GM20431 (cell line): ENCODE results near the gene PPP6R3.
"Not testable (repeated sequence)": the region's sequence is repeated elsewhere in the genome, so short reads cannot be mapped to it uniquely, and the experiment has no call there.

Experiments used
- in situ Hi-C: fragments of 300-500 bp; cut with MseI, MboI; formaldehyde crosslinking; loops from one replicate; pipeline ENCODE4 v1.15.0; 2020; ENCODE audit warnings: low sequenced_read_pairs; ENCODE audit not compliant: unreplicated experiment

The PPP6R3 gene

DNA sequence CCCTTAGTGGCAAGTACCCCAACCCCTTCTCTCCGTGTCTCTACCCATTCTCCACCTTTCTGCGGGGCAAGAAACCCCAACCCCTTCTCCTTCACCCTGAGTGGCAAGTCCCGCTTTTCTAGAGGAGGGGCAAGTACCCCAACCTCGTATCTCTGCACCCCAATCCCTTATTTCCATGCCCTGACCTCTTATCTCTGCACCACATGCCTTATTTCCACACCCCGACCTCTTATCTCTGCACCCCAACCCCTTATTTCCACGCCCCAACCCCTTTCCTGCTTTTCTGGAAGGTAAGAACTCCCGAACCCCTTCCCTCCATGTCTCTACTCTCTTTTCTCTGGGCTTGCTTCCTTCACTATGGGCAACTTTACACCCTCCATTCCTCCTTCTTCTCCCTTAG, 174.1 kb downstream of the PPP6R3 start:
- in situ Hi-C loops, result not testable (repeated sequence)

DNA sequence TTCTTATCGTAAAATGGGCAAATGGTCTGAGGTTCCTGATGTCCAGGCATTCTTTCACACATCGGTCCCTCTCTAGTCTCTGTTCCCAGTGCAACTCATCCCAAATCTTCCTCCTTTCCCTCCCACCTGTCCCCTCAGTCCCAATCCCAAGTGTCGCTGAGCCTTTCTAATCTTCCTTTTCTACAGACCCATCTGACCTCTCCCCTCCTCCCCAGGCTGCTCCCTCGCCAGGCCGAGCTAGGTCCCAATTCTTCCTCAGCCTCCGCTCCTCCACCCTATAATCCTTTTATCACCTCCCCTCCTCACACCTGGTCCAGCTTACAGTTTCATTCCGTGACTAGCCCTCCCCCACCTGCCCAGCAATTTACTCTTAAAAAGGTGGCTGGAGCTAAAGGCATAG, 174.6 kb downstream of the PPP6R3 start:
- in situ Hi-C loops, result not testable (repeated sequence)

DNA sequence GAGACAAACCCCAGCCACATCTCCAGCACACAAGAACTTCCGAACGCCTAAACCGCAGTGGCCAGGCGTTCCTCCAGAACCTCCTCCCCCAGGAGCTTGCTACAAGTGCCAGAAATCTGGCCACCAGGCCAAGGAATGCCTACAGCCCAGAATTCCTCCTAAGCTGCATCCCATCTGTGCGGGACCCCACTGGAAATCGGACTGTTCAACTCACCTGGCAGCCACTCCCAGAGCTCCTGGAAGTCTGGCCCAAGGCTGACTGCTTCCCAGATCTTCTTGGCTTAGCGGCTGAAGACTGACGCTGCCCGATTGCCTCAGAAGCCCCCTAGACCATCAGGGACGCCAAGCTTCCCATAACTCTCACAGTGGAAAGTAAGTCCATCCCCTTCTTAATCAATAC, 175.3 kb downstream of the PPP6R3 start:
- in situ Hi-C loops, result not testable (repeated sequence)

DNA sequence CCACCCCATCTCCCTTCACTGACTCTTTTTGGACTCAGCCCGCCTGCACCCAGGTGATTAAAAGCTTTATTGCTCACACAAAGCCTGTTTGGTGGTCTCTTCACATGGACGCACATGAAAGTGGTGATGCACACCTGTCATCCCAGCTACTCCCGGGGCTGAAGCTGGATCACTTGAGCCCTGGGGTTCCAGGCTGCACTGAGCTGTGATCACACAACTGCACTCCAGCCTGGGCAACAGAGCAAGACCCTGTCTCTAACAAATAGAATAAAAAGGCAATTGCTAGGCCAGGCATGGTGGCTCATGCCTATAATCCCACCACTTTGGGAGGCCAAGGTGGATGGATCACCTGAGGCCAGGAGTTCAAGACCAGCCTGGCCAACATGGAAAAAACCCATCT, 178.8 kb downstream of the PPP6R3 start:
- in situ Hi-C loops, result not testable (repeated sequence)

DNA sequence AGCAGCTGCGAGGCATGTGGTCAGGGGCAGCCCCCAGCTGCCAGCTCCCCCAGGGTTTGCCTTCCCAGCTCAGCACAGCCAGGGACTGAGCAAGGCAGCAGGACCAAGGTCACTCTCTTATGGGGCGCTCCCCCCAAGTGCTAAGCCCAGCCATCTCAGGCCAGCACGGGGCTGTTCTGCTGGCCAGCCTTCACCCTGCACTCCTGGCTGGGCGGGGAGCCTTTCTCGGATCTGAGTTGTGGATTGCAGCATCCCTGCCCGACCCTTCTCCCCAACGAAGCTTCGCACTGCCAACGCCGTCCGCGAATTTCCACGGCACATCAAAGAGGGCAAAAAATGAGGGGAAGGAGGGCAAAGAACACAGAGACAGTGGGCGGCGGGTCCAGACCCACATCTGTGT, 181.3 kb downstream of the PPP6R3 start:
- in situ Hi-C loops, result no loop called here

DNA sequence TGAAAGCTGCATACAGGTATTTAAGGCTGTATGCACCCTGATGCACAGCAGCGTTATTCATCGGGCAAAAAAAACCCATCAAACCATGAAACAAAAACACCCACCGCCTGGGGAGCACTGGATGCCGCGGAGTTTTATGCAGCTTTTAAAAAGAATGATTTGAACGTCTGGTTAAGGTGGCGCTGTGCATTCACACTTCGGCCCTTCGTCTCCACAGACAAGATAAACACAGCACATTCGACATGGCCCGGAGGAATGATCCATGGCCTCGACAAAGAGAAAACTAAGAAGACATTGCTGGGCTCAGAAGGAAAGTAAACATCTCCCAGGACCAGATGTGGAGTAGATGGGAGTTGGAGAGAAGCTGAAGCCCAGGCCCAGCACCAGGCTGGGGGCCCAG, 183.0 kb downstream of the PPP6R3 start:
- in situ Hi-C loops, result no loop called here

DNA sequence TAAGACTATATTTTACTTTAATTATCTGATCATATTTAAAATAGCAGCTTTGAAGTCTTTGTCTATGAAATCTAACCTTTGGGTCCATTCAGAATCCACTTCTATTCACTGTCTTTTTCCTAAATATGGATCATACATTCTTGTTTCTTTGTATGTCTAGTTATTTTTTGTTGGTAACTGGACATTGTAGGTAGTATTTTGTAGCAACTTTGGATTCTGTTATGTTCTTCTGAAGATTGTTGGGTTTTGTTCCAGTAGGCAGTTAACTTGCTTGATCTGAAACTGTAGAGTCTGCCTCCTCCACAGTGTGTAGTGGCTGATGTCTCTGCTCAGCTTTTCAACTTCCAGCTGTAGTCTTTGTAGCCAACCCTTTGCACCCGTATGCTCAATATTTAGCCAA, 186.3 kb downstream of the PPP6R3 start:
- in situ Hi-C loops, result no loop called here

- in situ Hi-C loops, result no loop called here
These were observed 189.5 kb downstream of the PPP6R3 start for GRCh38 chr11:68649851-68650555.

GRCh38 chr11:68650801-68651200, 190.2 kb downstream of the PPP6R3 start:
- in situ Hi-C loops, result no loop called here

DNA sequence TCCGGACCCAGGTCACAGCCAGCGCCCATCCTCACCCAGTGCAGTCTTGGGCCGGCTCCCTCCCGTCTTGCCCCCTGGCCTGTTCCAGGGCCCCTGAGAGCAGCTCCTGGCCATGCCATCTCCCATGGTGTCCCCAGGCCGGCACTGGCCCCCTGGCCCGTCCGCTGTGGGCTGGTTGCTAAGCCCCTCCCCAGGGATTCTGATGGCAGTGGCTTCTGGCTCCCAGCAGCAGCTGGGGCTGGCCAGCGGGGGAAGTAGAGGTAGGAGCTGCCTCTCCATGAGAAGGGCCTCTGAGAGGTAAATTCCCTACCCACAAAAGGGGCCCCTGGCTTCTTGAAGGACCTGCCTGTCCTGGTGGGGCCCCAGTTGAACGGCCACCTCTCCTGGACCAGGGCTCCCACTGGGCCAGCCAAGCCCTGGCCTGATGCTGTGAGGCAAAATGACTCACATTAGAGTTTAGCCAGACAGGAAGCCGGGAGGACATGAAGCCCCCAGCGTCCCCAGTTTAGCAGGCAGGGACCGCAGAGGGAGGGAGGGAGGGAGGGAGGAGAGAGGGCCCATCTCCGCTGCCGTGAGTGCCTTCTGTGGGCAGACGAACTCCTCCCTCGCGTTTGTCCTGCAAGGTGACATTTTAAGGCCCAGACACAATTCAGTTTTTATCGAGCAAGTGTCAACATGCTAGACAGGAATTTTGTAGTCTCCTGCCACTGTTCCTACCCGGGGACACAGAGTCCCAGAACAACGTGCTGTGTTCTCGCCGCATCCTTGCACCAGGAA, 190.8 kb downstream of the PPP6R3 start:
- in situ Hi-C loops, result no loop called here

DNA sequence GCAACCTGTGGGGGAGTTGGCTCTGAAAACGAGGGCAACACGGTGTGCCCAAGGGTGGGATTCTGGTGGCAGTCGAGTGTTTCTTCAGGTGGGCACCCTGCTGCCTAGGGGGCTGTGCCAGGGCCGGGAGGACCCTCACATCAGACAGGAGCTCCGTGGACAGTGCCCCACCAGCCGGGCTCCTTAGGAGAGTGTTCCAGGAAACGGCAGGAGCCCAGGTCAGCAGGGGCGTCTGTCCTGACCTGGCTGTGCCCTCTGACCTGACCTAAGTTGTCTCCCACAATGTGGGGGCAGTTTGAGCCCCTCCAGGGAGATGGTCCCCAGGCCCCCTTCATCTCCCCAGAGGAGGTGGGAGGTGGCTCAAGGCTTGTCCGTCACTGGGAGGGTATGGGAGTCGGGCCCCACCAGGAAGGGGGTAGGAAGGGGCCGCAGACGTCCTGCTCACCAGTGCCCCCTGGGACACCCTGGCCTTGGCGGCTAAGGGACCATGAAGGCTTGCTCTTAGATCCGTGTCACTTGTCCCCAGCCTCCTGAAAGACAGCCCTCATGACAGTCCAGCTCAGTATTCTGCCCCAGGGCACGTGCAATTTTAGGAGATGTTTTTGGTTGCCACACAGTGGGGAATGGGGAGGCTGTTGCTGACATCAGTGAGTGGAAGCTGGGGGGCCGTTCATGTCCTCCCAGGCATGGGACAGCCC, 191.6 kb downstream of the PPP6R3 start:
- in situ Hi-C loops, result no loop called here

DNA sequence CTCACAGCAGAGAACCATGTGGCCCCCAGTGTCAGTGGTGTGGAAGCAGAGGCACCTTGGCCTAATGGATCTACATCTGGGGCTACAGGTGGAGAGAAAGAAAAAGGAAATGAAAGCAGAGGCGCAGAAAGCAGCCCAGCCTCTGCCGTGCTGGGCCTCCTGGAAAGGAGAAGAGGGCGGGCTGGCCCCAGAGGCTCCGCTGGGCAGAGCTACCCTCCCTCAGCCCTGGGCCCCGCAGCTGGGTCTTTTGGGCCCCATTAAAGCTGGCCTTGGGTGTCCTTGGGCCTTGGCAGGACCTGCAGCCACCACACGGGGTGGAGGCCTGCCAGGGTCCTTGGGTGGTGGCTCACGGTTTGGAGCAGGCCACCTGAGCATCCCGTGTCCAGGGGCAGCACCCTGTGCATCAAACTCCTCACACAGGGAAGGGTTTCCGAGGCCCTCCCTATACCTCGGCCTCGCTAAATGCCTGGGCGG, 192.2 kb downstream of the PPP6R3 start:
- in situ Hi-C loops, result no loop called here

DNA sequence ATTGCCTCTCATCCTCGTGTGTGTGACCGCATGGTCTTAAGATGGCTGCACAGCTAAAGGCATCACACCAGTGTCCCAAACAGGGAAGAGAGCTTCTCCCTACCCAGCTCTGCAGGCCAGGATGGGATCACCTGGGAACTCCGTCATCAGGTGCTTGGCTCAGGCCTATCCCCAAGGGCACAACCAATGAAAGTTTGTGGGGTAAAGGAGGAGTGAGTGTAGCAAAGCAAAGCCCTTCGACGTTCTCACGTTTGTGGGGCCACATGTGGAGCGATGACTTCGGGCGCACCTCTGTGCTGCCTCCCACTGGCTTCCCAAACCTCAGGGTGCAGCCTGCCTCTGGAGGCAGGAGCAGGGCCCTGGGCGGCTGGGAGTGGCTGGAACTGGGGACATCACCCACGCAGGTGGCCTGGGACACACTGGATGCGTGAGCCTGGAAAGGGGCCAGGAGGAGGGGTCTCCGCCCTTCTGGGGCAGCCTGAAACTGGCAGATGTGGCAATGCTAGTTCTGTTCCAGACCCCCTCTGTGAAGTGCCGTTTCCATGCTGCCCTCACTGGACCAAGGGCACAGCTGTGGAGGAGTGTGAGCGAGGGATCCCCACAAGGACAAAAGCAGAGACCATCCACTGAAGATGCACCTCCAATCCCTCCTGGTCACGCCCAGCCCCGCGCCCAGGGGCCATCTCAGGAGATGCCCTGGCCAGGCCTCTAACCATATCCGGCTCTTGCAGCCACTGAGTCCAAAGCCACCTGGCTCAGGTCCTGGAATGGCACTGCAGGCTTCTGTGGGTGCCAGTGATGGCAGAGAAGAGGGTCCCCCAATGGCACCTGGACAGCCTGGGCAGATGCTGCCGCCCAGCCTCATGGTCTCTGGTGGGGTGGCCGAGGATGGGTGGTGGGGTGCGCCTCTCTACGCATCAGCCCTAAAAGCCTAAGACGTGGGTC, 193.2 kb downstream of the PPP6R3 start:
- in situ Hi-C loops, result no loop called here

DNA sequence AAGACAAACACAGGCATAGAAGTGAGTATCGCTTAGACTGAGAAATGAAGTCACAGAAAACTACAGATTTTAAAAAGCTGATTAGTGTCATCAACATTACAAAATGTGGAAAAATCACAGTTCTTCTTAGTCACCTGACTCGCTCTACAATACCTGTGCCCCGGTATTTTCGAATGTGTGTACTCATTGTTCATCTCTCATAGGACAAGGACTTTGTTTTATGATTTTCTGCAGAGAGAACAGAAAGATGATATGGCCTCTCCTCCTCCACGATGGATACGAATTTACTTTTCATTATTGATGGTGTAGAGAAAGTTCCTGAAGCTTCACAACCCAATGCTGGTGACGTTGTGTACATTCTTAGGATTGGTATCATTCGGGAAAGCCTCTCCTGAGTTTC, 194.4 kb downstream of the PPP6R3 start:
- in situ Hi-C loops, result no loop called here

DNA sequence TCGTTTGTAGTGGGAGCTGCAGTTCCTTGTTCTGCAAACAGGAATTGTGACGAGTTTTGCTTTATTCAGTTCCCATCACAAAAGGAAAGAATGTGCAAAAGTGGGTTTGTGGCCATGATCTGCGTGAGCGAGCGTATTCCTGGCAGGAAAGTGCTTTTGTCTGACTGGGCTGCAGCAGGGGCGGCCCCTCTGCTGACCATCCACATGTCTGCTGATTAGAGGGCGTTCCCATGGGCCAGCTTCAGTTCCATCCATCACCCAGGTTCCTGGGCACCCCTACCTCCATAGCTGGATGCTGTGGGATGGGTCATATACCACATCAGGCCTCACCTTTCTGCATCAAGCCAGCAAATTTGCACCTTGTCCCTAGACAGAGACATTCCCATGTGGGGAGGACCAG, 194.9 kb downstream of the PPP6R3 start:
- in situ Hi-C loops, result no loop called here

- in situ Hi-C loops, result no loop called here
These were observed 195.3 kb downstream of the PPP6R3 start for GRCh38 chr11:68655806-68656205.

DNA sequence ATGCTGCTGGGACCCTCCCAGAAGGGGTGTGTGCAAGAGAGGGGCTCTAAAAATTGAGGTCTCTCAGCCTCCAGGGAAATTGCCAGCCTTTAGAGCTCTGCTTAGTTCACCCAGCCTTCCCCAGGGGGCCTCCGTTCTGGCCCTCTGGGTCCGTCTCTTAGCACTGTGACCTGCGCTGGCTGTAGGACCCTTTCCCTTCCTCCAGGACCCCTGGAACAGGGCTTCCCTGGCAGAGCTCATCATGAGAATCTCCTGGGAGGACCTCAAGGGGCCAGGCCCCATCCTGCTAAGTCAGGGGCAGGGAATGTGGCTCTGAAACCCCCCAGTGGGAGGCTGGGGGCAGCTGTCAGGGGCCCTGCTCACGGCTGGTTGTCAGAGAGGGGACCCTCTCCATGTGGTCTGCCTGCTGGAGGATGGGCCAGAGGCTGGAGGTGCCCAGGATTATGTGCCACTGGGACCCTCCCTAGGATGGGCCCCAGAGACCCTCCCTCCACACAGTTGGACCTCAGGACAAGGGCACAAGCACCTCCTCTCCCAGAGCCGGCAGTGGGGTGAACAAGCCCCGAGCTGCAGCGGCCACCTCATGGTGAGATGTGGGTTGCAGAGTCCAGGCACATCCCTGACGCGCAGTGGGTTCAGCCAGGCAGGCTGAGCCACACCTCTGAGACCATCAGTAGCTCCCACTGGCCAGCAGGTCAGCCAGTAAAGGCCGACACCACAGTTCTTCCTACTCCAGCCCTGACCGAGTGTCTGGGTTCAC, 196.6 kb downstream of the PPP6R3 start:
- in situ Hi-C loops, result no loop called here

- in situ Hi-C loops, result no loop called here
These were observed 197.5 kb downstream of the PPP6R3 start for GRCh38 chr11:68658097-68658496.

GRCh38 chr11:68658661-68659060, 198.1 kb downstream of the PPP6R3 start:
- in situ Hi-C loops, result no loop called here
